Thymus (tissue), 11 donors: ENCODE data around the gene DDX39B. TPM values are rescaled to one million over a fixed set of nuclear protein-coding genes. Genes with fewer than 3 reads are reported as not detected.
"Not testable (repeated sequence)": the region's sequence is repeated elsewhere in the genome, so short reads cannot be mapped to it uniquely, and the experiment has no call there.

Source experiments
- DNase-seq, 9 donors: peaks; one replicate each; pipeline ENCODE4 v3.0.0-alpha.2; 2013; ENCODE audit warnings: low spot score in 9 of 9, low read depth in 6 of 9, missing footprints in 1 of 9
- H3K27ac ChIP-seq, 2 donors: one replicate each; pipeline ENCODE4 v1.5.1; 2013; ENCODE audit warnings: control low read depth in 1 of 2, low read depth in 1 of 2, low read length in 1 of 2, mild to moderate bottlenecking in 1 of 2, moderate library complexity in 1 of 2
- H3K27me3 ChIP-seq, 2 donors: one replicate each; pipeline ENCODE4 v1.5.1; 2013; ENCODE audit warnings: low read length in 1 of 2; ENCODE audit not compliant: control insufficient read depth in 2 of 2, insufficient read depth in 1 of 2
- H3K36me3 ChIP-seq, 2 donors: one replicate each; pipeline ENCODE4 v1.5.1; 2013; ENCODE audit warnings: low read length in 1 of 2, mild to moderate bottlenecking in 1 of 2, moderate library complexity in 1 of 2; ENCODE audit not compliant: control insufficient read depth in 2 of 2, insufficient read depth in 2 of 2
- H3K4me1 ChIP-seq, 2 donors: one replicate each; pipeline ENCODE4 v1.5.1; 2013; ENCODE audit warnings: low read length in 2 of 2; ENCODE audit not compliant: control insufficient read depth in 2 of 2, insufficient read depth in 2 of 2
- H3K4me3 ChIP-seq, 2 donors: one replicate each; pipeline ENCODE4 v1.5.1; 2013; ENCODE audit warnings: low read length in 2 of 2, control low read depth in 1 of 2, mild to moderate bottlenecking in 1 of 2
- H3K9me3 ChIP-seq, 2 donors: one replicate each; pipeline ENCODE4 v1.5.1; 2013; ENCODE audit warnings: low read length in 1 of 2, mild to moderate bottlenecking in 1 of 2; ENCODE audit not compliant: control insufficient read depth in 2 of 2, insufficient read depth in 1 of 2
- WGBS: extraction: QIAGEN DNeasy Blood & Tissue Kit; methylation state at CpG from one replicate; pipeline ENCODE4 v1.1.7; 2013; 5-methylcytosine and 5-hydroxymethylcytosine counted together
- polyA plus RNA-seq: library from polyadenylated mRNA; stranded (reverse); fragments of 200-250 nt; gene quantifications from one replicate; pipeline ENCODE4 v1.2.3, GENCODE V29; 2013
- total RNA-seq: library from RNA; stranded (reverse); fragments of 120-200 nt; gene quantifications from one replicate; pipeline ENCODE4 v1.2.4, GENCODE V29; 2013
- donor health status: healthy.

Gene DDX39B
- total and polyA plus RNA-seq, 2 donors, result 305 to 761 TPM

GRCh38 chr6:31496826-31497225, 45.0 kb downstream of the DDX39B start:
- H3K27ac ChIP-seq, result peak overlapping the region in 1 of 2 donors; percentile 1
- 69% methylated on average over 4 of the region's 4 CpGs for WGBS
- DNase-seq, result peak in 1 of 9 donors; percentile 16
- H3K4me3 ChIP-seq, result peak overlapping the region in 1 of 2 donors; percentile 60
- peaks cover 11 to 51% of the 10 kb centered on the region in 2 donors for H3K4me1 ChIP-seq
- peaks cover 0 to 13% of the 10 kb centered on the region in 2 donors for H3K27me3 ChIP-seq
- H3K36me3 ChIP-seq, H3K9me3 ChIP-seq: not testable (repeated sequence)

DNA sequence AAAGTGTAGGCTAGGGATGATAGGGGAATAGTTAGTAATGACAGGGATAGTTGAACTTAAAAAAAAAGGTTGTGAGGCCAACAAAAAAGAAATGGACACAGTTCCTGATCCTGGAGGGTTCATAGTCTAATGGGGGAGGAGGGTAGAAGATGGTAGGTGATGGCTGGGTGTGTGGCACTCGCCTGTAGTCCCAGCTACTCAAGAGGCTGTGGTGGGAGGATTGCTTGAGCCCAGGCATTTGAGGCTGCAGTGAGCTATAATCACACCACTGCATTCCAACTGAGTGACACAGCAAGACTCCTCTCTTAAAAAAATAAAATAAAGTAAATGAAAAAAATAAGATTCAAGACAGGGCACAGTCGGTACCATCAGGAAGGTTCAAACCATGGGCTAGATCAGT, 46.2 kb downstream of the DDX39B start:
- Histone ChIP-seq H3K9me3 (no peaks in the 10 kb centered on the region), H3K27ac (peak overlapping the region in 1 of 2 donors; percentile 81), H3K27me3 (peaks cover 0 to 13% of the 10 kb centered on the region in 2 donors), H3K36me3 (no peaks in the 10 kb centered on the region), H3K4me1 (peaks cover 11 to 54% of the 10 kb centered on the region in 2 donors), H3K4me3 (peak overlapping the region in 1 of 2 donors; percentile 87)
- DNase-seq, result no peak
- WGBS, result 79% methylated on average over 2 of the region's 2 CpGs

DNA sequence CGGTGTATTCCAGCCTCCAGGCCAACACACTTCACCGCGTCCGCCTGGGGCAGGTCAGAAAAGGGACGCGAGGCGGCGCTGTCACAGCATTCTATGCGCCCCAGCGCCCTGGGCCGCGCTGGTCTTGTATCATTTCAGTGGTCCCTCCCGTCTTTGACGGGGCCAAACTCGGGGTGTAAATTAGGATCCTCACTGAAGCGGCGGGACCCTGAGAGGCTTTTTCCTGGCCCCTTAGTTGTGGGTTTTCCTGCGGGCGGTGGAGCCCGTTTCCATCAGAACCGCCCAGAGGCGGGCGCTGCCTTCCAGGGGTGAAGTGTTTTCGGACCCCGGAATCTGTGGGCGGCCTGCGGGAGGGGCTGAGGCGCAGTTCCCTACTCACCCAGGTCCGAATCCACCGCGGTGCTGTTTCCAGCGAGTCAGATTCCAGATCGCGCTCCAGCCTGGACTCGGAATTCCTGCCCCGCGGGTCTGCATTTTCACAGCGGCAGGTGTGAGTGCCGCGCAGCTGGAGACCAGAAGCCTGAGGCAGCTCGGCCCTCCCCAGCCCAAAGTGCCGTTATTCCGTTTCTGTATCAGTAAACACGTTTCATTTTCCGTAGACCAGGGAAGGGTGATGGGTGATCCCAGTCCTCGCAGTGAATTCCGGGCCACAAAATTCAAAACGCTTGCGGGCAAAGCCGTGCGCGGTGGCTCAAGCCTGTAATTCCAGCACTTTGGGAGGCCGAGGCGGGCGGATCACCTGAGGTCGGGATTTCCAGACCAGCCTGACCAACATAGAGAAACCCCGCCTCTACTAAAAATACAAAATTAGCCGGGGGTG, 47.7 kb downstream of the DDX39B start:
- under 1% methylated on average over 58 of the region's 58 CpGs for WGBS
- Histone ChIP-seq H3K9me3 (no peaks in the 10 kb centered on the region), H3K4me1 (peaks cover 11 to 51% of the 10 kb centered on the region in 2 donors), H3K36me3 (no peaks in the 10 kb centered on the region), H3K27ac (peak overlapping the region; percentile 78 to 81), H3K27me3 (peaks cover 0 to 10% of the 10 kb centered on the region in 2 donors), H3K4me3 (peak overlapping the region; percentile 76 to 87)
- peak in 8 of 9 donors; percentile 61 to 83 (median 74) for DNase-seq

DNA sequence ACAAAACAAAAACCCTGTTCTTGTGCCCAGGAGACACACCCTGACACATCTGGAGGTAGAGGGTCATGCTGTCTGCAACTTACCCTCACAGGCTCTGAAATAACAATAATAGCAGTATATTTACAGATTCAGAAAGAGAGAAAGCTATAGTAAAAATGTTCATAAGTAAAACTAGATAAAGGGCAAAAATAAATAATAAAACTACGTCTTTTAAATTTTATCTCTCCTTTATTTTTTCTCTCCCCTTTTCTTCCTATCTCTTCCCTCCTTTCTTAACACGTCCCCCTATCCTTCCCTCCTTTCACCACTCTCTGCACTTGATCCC, 48.3 kb downstream of the DDX39B start:
- not testable (repeated sequence) for H3K9me3 ChIP-seq, H3K27me3 ChIP-seq, DNase-seq, H3K36me3 ChIP-seq, H3K27ac ChIP-seq
- WGBS, result 2% methylated on average over 2 of the region's 2 CpGs
- Histone ChIP-seq H3K4me1 (peaks cover 11 to 46% of the 10 kb centered on the region in 2 donors), H3K4me3 (peak overlapping the region; percentile 76 to 87)

- 83% methylated on average over 16 of the region's 16 CpGs for WGBS
- no peak for DNase-seq
- no peak overlapping the region for H3K27ac ChIP-seq
- no peak overlapping the region for H3K4me3 ChIP-seq
- H3K9me3 ChIP-seq, result no peaks in the 10 kb centered on the region
- H3K36me3 ChIP-seq, result no peaks in the 10 kb centered on the region
- H3K27me3 ChIP-seq, result peaks cover 0 to 5% of the 10 kb centered on the region in 2 donors
- H3K4me1 ChIP-seq, result peaks cover 0 to 23% of the 10 kb centered on the region in 2 donors
These were observed 51.5 kb downstream of the DDX39B start for GRCh38 chr6:31490115-31490873.

- Histone ChIP-seq H3K27me3 (peaks cover 0 to 2% of the 10 kb centered on the region in 2 donors), H3K36me3 (no peaks in the 10 kb centered on the region), H3K4me1 (peaks cover 0 to 17% of the 10 kb centered on the region in 2 donors), H3K27ac (no peak overlapping the region), H3K4me3 (no peak overlapping the region), H3K9me3 (no peaks in the 10 kb centered on the region)
- WGBS, result 89% methylated on average over 4 of the region's 4 CpGs
- DNase-seq, result no peak
These were observed 52.7 kb downstream of the DDX39B start for GRCh38 chr6:31489086-31489485.

DNA sequence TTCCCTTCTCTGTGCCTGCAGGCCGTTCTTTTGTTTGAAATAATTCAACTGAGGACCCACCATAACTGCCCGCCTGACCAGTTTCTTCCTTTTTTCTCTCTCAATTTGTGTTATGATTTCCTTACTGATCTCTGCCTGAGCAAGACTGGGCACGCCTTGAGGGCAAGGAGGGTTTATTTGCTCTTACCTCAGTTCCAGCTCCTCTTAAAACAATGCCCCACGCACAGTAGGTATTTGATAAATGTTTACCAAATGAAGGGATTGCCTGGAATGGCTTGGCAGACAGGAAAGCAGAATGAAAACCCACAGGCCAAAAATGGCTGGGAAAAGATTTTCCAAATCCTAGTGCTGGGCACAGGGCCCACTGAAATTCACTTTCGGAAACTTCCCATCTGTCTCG, 54.1 kb downstream of the DDX39B start:
- not testable (repeated sequence) for H3K4me1 ChIP-seq, H3K27ac ChIP-seq, H3K36me3 ChIP-seq

GRCh38 chr6:31486065-31486837, 55.6 kb downstream of the DDX39B start:
- not testable (repeated sequence) for DNase-seq, H3K9me3 ChIP-seq, H3K27me3 ChIP-seq, H3K4me3 ChIP-seq, H3K36me3 ChIP-seq, H3K4me1 ChIP-seq, H3K27ac ChIP-seq
- WGBS, result no CpG with 5 or more reads among the region's 9 CpGs

More for the DNA sequence above, 54.1 kb downstream of the DDX39B start:
- WGBS, result 90% methylated on average over 6 of the region's 6 CpGs
- not testable (repeated sequence) for H3K9me3 ChIP-seq, H3K4me3 ChIP-seq, DNase-seq, H3K27me3 ChIP-seq
